NOMO-1 treated with dmso at 0.1 percent for 144 hours (cell line): ENCODE results near the gene MYO5A.

Experiments used
- DNase-seq: peaks from one replicate; lab custom pipeline; 2025; ENCODE audit not compliant: unreplicated experiment; lab: John Stamatoyannopoulos, UW

MYO5A gene

GRCh38 chr15:52378746-52379394 is 149.8 kb downstream of the MYO5A start:
- no peak for DNase-seq

DNA sequence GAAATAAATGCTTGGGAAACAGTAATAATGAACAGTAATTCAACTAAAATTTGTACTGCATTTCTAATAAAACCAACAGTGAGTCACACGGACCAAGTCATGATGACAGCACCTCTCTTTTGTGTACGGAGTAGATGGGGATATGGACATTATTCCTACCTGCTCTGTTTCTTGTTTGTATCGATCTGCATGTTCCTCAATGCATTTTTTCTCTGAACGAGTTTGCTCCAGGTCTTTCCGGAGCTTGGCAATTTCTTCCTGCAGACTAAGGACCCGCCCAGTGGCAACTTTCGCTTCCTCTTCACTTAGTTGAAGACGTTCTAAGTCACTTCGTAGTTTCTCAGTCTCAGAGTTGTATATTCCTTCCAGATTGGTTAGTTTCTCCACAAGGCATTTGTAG is 158.7 kb downstream of the MYO5A start:
- peak; percentile 63 for DNase-seq

GRCh38 chr15:52369455-52369854 is 159.2 kb downstream of the MYO5A start:
- DNase-seq, result no peak

- no peak for DNase-seq
These were observed 159.7 kb downstream of the MYO5A start for GRCh38 chr15:52369030-52369429.

DNA sequence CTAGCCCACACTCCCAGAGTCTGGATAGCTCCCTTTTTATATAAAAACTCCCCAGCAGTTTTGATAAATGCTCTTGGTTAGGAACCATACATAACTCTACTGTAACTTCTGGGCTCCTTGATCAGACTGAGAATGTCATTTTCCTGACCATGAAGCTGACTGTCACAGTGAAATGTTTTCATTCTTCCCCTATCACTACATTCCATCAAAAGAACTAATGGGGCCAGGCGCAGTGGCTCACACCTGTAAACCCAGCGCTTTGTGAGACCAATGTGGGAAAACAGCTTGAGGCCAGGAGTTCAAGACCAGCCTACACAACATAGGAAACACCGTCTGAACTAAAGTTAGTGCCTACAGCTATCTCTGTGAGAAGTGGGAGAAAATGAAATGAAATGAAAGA is 160.3 kb downstream of the MYO5A start:
- DNase-seq, result no peak

GRCh38 chr15:52362497-52362896 is 166.2 kb downstream of the MYO5A start:
- no peak for DNase-seq

GRCh38 chr15:52361975-52362494 is 166.6 kb downstream of the MYO5A start:
- DNase-seq, result no peak

- DNase-seq, result no peak
These were observed 167.2 kb downstream of the MYO5A start for GRCh38 chr15:52361494-52361893.

DNA sequence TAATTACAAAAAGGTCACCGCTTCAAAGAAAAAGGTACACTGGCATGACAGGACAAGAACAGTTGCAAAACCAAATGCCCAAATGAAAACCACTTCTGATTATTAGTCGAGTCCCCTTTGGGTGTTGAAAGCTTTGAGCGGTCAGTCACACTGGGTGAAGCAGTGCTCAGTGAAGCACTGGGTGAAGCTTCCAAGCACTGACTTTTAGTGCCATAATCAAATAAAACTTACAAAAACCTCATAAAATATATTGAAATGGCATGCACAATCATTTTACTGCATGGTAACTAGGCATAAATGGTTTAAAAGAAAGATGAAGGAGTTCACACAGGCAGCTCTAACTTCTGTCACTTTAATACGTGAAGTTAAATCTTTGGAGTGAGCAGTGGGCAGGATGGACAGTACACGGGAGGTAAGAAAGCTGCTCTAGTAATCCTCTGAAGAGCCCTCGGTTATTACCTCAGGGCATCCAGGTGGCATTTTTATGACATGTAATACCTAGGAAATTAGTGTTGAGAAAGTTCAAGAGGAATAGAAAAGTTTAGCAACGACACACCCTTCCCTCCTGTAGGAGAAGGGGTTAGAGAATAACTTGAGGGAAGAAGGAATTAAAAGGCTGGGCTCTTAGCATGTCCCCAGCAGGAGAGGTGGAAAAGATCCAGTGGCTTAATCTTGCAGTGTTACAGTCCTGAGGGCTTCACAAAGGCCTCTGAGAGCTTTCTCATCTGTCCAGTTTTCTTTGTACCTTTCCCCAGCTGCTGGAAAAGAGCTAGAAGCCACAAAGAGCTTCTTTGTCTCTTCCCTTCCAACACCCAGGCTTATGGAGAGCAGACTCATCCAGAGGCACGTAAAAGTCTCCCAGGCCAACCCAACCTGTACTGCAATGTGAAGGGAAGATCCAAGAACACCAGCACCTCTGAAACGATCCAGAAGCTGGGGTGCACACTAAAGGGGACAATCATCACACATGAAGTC is 168.2 kb downstream of the MYO5A start:
- DNase-seq, result no peak

DNA sequence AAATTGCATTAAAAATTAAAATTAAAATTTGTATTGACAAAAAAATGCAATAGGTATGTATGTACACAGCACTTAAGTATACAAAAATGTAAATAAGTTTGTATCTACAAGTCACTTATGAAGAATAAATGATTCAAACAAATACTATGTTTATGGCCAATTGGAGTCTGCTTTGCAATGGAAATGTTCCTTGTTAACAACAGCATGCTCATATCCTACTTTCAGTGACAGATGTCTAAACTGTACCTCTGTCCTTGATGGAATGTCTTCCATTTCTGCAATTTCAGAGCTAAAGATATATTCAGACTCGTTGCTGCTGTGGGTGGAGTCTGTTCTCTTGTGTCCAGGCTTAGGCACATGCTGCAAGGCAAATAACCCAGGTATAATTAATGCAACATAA is 169.0 kb downstream of the MYO5A start:
- DNase-seq, result no peak

GRCh38 chr15:52357949-52358348 is 170.7 kb downstream of the MYO5A start:
- DNase-seq, result no peak

DNA sequence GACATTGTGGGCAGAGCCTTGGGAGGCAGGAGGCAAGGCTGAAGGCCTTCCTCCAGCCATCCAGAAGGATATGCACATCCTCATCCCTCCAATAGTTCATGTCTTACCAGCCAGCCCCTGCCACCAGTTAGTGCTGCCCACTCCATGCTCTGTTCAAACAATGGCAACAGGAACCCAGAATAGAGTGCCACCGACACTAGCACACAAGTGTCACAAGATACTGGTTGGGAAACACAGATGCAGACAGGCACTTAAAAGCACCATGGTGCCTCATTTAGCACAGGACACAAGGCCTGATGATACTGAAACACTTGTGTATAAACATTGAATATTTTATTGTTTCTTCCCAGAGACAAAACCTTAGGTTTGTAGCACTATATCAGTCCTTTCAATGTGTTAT is 176.6 kb downstream of the MYO5A start:
- no peak for DNase-seq

GRCh38 chr15:52351206-52351908 is 177.3 kb downstream of the MYO5A start:
- DNase-seq, result peak; percentile 42

DNA sequence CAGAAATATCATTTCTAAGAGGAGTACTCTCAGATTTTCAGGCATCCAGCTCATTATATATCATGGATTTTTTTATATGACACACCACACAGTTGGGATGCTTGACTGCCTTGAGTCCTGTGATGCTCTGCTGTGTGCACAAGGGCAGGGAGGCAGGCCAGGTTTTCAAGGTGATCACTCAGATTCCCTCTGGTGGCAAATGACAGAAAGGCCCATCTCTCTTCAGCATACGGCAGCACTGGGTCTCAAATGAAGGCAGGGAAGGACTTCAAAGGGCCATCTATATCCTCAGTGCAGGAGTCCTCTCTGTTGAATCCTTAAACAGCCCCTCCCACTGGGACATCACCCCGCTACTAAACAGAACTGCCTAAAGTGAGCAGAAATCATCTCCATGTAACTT is 178.3 kb downstream of the MYO5A start:
- no peak for DNase-seq

- no peak for DNase-seq
These were observed 179.5 kb downstream of the MYO5A start for GRCh38 chr15:52349052-52349700.

GRCh38 chr15:52348056-52348745 is 180.5 kb downstream of the MYO5A start:
- DNase-seq, result no peak

DNA sequence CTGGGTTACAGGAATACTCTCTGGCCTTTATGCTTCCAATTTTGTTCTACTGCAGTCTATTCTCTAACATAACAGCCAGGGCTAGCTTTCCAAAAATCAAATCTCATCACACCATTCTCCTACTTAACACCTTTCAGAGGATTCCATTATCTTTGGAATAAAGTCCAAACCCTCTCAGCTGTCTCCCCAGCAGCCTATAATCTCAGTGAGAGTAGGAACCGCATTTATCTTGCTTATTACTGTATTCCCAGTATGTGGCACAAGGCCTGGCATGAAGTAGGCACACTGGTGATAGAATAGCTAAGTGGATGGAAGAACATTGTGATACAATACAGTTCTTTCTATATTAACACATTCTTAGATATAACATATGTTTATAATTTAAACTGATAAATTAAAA is 184.1 kb downstream of the MYO5A start:
- no peak for DNase-seq

- DNase-seq, result no peak
These were observed 184.8 kb downstream of the MYO5A start for GRCh38 chr15:52343831-52344230.

DNA sequence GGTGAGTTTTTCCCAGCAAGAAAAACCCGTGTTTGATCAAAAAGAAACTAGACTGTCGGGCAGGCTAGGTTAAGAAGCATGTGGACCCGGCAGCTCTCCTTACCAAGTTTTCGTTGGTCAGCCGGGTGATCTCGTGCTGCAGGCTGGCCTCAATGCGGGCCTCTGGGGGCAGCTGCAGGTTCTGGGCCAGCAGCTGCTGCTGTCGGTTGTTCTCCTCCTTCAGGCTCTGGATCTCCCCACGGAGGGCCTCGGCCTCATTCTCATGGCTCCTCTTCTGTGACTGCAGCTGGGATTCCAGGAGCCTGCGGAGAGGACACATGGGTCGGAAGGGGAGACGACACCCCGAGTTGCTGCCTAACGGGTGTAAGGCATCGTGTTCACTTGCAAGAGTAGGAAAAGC is 188.6 kb downstream of the MYO5A start:
- no peak for DNase-seq

GRCh38 chr15:52338891-52339290 is 189.8 kb downstream of the MYO5A start:
- no peak for DNase-seq
